Fibroblast of mammary gland (primary cell): ENCODE measurements around the gene FAM217A.

ENCODE experiments used
- DNase-seq: peaks from one replicate; pipeline ENCODE4 v3.0.0-alpha.2; 2010; ENCODE audit warnings: low read depth
- H3K4me3 ChIP-seq: 2 replicates; pipeline ENCODE4 v1.5.1; 2011; ENCODE audit warnings: low read depth, mild to moderate bottlenecking, low read length, moderate library complexity; ENCODE audit not compliant: control insufficient read depth
- CTCF ChIP-seq: conservative IDR thresholded peaks from 2 replicates; pipeline ENCODE4 v1.5.1; 2011; ENCODE audit warnings: low read depth, low read length, inconsistent platforms; ENCODE audit not compliant: control insufficient read depth, insufficient read depth

The FAM217A gene

GRCh38 chr6:4088704-4089103, 9.8 kb upstream of the FAM217A start:
- H3K4me3 ChIP-seq: no peak overlapping the region
- no peak for DNase-seq
- no peak for TF ChIP-seq CTCF

- peak; percentile 50 for DNase-seq
- no peak overlapping the region for H3K4me3 ChIP-seq
- no peak for TF ChIP-seq CTCF
These were observed 6.4 kb upstream of the FAM217A start for GRCh38 chr6:4085332-4085700.

GRCh38 chr6:4084444-4085331, 5.8 kb upstream of the FAM217A start:
- TF ChIP-seq CTCF: no peak
- no peak overlapping the region for H3K4me3 ChIP-seq
- DNase-seq: no peak

- no peak for DNase-seq
- TF ChIP-seq CTCF: no peak
- H3K4me3 ChIP-seq: no peak overlapping the region
These were observed 4.3 kb downstream of the FAM217A start for GRCh38 chr6:4074478-4075235.

GRCh38 chr6:4071330-4071729, 7.6 kb downstream of the FAM217A start:
- DNase-seq: no peak
- TF ChIP-seq CTCF: no peak
- no peak overlapping the region for H3K4me3 ChIP-seq

GRCh38 chr6:4069199-4069598, 9.7 kb downstream of the FAM217A start:
- H3K4me3 ChIP-seq: no peak overlapping the region
- no peak for TF ChIP-seq CTCF
- no peak for DNase-seq
